GM12878 (cell line): ENCODE results near the gene CSRP1.

Experiments
- MAX ChIP-seq: IDR thresholded peaks from 2 replicates; pipeline ENCODE4 v1.6.1; 2012; ENCODE audit warnings: low read depth, low read length, improper control_type of control experiment
- MYC ChIP-seq: IDR thresholded peaks from 2 replicates; pipeline ENCODE4 v1.6.1; 2011; ENCODE audit warnings: mild to moderate bottlenecking, low read length, moderate library complexity, inconsistent platforms; ENCODE audit not compliant: insufficient read depth, insufficient replicate concordance, insufficient read length, severe bottlenecking
- PAX5 ChIP-seq: IDR thresholded peaks from 2 replicates; pipeline ENCODE4 v1.6.1; 2011; ENCODE audit warnings: low read depth, low read length, borderline replicate concordance
- POLR2AphosphoS5 ChIP-seq: IDR thresholded peaks from 2 replicates; pipeline ENCODE4 v1.6.1; 2011; ENCODE audit warnings: mild to moderate bottlenecking, low read length, inconsistent platforms
- REST ChIP-seq: IDR thresholded peaks from 2 replicates; pipeline ENCODE4 v1.6.1; 2012; ENCODE audit warnings: mild to moderate bottlenecking, low read depth, low read length
- SKIL ChIP-seq: fragments of 450-650 bp; IDR thresholded peaks from 2 replicates; pipeline ENCODE4 v1.6.1; 2017; ENCODE audit warnings: mild to moderate bottlenecking, low read depth, inconsistent platforms; ENCODE audit not compliant: poor library complexity, severe bottlenecking
- ZBTB33 ChIP-seq: fragments of 450-650 bp; IDR thresholded peaks from 2 replicates; pipeline ENCODE4 v1.6.1; 2017; ENCODE audit warnings: mild to moderate bottlenecking

- TF ChIP-seq ZBTB33 (no peak), SKIL (no peak), PAX5 (no peak), MYC (no peak), POLR2AphosphoS5 (no peak), MAX (no peak), REST (no peak)
Measured at GRCh38 chr1:201444792-201445191, 62.1 kb downstream of the CSRP1 start.
